HG03064 (cell line): ENCODE measurements around the gene CEBPB.
"Not testable (repeated sequence)": the region's sequence is repeated elsewhere in the genome, so short reads cannot be mapped to it uniquely, and the experiment has no call there.

Source experiments
- ATAC-seq: cut with Tn5 transposase; IDR thresholded peaks from one replicate; pipeline ENCODE4 v1.9.1; 2021; ENCODE audit warnings: low read depth; ENCODE audit not compliant: unreplicated experiment

The CEBPB gene

DNA sequence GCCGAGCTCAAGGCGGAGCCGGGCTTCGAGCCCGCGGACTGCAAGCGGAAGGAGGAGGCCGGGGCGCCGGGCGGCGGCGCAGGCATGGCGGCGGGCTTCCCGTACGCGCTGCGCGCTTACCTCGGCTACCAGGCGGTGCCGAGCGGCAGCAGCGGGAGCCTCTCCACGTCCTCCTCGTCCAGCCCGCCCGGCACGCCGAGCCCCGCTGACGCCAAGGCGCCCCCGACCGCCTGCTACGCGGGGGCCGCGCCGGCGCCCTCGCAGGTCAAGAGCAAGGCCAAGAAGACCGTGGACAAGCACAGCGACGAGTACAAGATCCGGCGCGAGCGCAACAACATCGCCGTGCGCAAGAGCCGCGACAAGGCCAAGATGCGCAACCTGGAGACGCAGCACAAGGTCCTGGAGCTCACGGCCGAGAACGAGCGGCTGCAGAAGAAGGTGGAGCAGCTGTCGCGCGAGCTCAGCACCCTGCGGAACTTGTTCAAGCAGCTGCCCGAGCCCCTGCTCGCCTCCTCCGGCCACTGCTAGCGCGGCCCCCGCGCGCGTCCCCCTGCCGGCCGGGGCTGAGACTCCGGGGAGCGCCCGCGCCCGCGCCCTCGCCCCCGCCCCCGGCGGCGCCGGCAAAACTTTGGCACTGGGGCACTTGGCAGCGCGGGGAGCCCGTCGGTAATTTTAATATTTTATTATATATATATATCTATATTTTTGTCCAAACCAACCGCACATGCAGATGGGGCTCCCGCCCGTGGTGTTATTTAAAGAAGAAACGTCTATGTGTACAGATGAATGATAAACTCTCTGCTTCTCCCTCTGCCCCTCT lies 1.1 kb downstream of the CEBPB start:
- ATAC-seq = no peak

DNA sequence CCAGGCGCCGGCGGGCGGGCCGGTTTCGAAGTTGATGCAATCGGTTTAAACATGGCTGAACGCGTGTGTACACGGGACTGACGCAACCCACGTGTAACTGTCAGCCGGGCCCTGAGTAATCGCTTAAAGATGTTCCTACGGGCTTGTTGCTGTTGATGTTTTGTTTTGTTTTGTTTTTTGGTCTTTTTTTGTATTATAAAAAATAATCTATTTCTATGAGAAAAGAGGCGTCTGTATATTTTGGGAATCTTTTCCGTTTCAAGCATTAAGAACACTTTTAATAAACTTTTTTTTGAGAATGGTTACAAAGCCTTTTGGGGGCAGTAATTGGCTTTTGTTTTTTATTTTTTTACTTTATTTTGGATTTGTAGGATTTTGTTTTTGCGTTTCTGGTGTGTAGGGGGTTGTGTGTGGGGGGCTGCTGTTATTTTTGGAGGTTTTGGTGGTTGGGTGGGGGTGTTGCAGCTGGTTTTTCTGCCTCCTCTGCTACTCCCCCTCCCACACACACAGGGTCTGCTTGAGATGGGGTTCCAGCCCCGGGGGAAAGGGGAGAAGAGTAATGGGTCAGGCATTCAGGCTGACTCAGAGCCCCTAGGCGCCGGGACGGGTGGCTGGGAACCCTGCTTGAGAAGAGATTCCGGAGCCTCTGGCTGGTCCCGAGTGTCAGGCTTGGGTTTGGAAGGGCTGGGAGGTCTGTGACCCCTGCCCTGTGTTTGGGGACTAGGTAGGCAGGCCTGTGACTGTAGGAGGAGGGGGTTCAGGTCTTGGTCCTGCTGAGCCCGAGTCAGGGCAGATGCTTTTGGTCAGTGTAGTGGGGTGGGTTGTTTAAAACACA lies 2.0 kb downstream of the CEBPB start:
- ATAC-seq = no peak

DNA sequence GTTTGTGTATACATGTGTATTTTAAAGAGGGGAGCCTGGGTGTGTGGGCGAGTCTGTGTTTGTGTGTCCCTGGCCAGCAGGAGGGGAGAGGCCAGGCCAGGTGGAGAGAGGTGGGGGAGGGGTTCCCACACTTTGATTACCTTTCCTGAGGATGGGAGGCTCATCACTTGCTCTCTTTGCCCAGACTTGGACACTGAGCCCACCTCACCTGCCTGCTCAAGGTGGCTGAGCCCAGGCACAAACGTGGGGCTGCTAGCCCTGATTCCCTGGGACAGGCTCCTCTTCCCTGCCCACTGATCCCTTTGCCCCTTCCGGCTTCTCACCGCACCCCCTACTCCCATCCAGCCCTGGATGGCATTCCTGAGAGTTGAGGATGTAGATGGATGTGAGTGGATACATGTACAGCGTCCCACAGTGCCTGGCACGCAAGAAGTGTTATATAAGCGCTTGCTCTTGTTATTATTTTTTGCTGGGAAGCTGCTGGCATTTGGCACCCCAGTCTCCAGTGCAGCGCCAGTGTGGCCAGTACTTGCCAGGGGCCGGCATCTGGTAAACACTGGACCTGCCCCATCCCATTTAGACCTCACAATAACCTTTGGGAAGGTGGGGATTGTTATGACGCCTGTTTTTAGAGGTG lies 2.7 kb downstream of the CEBPB start:
- ATAC-seq = no peak

DNA sequence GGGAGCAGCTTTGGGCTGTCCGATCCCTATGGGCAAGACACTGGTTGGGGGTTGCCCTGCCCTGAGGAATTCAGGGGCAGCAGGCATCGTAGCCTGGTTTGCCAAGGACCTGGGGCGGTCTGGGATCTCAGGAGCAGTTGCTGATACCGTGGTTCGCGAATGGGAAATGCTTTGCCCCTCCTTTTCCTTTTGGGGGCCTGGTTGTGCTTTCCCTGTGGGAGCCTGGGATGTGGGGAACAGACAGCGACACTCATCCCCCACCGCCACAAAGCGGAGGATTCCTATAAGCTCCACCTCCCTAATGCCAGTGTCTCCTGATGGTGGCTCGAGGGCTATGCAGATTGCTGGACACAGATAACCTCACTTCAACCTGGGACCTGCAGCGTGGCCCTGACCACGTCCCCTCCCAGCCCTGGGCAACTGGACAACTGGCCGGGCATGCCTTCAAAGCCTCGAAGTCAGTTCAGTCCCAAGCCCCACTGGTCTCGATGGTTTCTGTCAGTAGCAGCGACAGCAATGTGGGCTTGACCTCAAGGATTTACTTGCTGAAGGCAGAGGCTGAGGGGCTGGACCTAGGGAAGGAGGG lies 3.3 kb downstream of the CEBPB start:
- ATAC-seq = no peak

DNA sequence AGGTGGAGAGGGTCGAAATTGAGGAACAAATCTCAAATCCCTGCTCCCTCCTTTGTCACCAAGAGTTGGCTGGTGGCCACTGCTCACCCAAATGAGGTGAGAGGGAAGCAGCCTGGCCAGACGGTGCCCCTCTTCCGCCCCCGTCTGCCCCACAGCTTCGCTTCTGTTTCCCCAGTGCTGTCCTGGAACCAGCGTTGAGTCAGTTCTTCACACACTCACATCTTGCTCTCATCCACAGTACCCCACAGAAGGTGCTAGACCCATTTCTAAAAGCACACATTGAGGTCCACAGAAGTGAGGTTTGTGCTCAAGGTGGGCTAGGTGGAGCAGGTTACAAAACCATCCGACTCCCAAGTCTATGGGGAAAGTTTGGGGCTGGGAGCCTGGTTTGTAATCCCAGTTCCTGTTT lies 3.8 kb downstream of the CEBPB start:
- ATAC-seq = no peak

DNA sequence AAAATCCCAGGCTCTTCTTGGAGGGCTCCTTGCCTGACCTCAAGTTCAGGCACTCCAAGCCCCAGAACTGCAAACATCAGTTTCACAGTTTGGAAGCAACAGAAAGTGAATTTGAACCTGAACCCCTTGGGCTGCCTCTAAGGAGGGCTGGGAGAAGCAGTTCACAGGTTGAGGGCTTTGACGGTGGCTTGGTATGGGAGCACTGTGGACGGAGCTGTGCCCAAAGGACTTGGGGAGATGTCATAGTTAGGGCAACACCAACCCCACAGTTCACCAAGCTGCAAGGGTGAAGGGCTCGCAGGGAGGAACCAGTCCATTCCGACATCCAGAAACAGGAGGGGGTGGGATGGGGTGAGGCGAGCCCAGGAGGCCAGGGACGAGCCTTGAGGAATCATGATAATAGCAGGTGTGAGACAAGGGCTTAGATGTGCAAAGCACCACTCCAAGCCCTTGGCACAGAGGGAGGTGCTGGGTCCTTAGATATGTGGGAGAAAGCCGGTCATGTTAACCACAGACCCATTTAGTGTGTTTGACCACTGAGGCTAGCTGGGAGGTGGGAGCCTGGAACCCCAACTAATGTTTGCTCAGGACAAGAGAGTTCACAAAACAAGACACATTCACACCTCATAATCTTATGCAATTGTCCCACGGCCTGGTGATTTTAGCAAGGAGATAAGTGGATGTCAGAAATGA lies 4.3 kb downstream of the CEBPB start:
- ATAC-seq = no peak

DNA sequence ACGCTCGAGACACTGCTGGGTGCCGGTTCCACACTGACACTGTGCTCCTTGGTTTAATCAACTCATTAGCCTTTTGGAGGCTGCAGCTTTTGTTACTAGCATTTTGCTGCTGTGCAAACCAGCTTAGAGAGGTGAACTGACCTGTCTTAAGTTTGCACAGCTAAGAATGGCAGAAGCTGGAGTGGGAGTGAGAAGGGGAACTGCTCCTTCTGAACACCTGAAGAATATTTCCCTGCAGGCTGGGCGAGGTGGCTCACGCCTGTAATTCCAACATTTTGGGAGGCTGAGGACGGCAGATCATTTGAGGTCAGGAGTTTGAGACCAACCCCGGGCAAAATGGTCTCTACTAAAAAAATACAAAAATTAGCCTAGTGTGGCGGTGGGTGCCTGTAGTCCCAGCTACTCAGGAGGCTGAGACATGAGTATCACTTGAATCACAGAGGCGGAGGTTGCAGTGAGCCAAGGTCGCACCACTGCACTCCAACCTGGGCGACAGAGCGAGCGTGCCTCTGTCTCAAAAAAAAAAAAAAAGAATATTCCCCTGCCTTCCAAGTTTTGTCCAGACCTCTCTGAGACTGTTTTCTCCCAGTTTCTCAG lies 5.0 kb downstream of the CEBPB start:
- no peak for ATAC-seq

DNA sequence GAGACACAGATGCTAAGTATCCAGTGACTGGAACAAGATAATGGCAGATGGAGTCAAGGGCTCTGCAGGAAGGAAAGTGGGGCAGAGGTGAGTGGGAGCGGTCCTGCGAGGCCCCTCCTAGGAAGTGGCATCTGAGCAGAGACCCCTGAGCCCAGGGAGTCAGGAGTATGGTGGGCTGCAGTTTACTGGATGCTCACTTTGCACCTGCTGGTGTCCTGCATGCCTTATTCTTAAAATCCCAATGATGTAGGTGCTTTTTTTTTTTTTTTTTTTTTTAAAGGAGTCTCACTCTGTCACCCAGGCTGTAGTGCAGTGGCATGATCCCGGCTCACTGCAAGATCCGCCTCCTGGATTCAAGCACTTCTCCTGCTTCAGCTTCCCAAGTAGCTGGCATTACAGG lies 5.6 kb downstream of the CEBPB start:
- ATAC-seq = no peak

DNA sequence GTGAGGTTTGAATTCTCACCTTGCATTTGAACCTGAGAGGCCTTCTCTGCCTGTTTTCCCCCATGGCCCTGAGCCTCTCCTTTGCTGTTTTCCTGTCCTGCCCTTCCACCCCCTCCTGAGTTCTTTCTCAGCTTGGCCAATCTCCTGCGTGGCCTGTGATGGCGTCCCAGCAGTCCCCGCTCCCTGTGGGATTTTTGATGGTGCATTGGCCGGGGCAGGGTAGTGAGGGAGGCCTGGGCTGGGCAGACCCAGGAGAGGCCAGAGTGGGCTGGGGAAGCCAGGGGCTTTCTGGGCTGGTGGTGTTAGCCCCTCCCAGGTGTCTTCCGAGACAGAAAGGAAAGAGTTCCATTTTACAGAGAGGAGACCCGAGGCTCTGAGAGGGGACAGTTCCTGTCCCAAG lies 6.3 kb downstream of the CEBPB start:
- no peak for ATAC-seq

DNA sequence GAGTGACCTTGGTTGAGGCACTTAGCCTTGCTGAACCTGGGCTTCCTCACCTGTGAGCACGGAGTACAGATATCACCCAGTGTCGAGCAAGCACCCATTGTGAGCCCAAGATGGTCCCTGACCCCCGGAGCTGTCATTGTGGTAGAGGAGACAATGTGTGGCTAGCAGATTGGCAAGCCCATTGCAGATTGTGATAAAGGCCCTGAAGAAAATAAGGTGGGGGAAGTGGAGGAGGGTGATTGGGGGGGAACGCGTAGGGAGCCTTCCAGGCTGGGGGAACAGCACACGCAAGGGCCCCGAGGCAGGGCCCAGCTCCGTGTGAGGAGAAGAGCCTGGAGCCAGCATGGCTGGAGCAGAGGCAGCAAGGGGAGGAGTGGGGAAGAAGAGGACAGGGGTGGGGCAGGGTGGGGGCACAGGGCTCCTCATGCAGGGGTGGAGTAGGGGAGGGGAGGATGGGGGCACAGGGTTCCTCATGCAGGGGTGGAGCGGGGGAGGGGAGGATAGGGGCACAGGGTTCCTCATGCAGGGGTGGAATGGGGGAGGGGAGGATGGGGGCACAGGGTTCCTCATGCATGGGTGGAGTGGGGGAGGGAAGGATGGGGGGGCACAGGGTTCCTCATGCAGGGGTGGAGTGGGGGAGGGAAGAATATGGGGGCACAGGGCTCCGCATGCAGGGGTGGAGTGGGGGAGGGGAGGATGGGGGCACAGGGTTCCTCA lies 7.0 kb downstream of the CEBPB start:
- no peak for ATAC-seq

DNA sequence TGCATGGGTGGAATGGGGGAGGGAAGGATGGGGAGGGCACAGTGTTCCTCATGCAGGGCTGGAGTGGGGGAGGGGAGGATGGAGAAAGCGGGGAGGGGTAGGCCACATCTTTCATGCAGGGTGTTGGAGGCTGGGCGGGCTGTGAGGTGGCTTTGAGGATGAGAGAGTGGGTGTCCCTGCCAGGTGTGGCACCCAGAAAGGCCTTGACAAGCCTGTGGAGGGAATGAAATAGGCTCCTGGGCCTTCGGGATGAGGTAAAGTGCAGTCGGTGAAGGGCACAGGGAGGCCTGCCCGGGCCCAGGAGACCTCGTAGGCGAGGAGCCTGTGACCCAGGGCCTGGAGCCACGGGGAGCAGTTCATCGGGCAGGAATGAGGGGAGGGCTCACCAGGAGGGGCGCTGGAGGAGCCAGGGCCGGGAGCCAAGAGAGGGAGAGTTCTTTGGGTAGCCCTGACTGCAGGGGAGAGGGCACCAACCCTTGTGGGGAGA lies 7.6 kb downstream of the CEBPB start:
- ATAC-seq = no peak

DNA sequence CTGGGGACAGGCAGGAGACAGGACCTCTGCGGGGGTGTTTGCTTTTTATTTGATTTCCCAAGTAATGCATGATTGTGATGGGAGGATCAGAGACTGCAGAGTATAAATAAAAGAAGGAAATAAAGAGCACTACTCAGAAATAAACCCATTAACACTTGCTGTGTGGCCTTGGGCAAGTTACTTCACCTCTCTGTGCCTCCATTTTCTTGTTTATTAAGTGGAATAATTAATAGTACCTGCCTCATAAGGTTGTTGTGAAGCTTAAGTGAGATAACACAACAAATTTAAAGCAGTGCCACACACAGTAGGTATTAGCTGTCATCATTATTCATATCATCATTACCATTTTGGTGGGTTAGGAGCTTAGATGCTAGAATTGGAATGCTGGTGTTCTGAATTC lies 8.1 kb downstream of the CEBPB start:
- no peak for ATAC-seq

DNA sequence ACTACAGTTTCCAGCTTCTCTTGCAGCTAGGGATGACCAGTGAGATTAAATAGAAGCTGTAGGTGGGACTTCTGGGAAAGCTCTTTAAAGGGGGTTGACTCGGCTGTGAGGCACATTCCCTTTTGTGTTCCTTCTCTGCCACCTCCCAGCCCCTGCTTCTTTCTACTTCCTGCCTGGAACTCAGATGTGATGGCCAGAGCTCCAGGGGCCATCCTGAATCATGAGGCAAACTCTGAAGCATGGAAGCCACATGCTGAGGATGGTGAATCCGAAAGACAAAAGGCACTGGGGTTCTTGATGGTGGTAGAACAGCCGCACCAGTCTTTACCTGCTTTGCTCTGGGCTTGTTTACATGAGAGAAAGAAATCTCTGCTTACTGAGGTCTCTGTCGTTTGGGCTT lies 9.1 kb downstream of the CEBPB start:
- no peak for ATAC-seq

DNA sequence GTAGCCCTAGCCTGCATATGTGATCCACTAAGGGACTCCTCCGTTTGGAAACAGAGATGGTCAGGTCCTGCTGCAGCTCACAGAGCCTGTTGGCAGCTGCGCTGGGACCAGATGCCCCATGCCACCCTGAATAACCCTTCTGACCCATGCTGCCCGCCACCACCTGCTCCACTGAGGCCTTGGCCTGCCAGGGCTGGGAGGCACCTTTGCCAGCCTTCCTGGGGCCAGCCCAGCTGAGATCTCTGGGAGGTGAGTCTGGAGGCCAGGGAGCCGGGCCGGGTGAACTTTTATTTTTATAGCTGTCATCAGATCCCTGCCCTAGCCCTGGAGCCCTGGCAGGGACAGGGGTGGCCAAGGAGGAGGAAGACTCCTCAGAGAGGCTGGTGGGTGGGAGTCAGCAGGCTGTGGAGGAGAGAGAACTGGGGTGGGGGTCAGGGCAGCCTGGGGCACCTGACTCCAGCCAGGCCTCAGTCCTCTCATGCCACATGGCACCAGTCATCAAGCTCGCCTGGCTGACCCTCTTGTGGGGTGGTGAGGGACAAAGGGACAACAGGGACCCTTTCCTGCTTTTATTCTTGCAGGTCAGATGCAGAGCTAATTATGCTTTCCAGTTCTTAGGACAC lies 10.0 kb downstream of the CEBPB start:
- ATAC-seq = no peak

DNA sequence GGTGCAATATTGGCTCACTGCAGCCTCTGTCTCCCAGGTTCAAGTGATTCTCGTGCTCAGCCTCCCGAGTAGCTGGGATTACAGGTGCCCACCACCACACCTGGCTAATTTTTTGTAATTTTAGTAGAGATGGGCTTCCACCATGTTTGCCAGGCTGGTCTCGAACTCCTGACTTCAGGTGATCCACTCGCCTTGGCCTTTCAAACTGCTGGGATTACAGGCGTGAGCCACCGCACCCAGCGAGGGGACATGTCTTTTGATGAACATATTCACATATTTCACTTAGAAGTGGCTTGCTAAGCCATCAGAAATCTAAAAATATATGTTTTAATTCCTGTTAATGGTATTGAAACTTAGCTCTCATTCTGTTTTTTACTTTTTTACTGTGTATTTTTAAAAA lies 11.1 kb downstream of the CEBPB start:
- not testable (repeated sequence) for ATAC-seq

DNA sequence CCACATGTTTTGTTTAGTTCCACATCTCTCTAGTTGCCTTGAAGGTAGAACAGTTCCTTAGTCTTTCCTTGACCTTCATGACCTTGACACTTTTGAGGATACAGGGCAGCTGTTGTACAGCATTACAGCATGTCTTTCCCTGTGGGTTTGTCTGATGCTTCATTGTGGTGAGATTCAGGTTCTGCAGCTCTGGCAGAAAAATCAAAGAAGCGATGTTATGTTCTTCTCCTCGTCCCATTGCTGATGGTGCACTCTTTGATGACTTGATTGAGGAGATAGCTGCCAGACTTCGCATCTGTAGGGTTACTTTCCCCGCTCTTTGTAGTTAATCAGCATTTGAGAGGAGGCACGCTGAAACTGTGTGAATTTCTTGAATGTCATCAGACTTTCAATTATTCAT lies 12.0 kb downstream of the CEBPB start:
- no peak for ATAC-seq

DNA sequence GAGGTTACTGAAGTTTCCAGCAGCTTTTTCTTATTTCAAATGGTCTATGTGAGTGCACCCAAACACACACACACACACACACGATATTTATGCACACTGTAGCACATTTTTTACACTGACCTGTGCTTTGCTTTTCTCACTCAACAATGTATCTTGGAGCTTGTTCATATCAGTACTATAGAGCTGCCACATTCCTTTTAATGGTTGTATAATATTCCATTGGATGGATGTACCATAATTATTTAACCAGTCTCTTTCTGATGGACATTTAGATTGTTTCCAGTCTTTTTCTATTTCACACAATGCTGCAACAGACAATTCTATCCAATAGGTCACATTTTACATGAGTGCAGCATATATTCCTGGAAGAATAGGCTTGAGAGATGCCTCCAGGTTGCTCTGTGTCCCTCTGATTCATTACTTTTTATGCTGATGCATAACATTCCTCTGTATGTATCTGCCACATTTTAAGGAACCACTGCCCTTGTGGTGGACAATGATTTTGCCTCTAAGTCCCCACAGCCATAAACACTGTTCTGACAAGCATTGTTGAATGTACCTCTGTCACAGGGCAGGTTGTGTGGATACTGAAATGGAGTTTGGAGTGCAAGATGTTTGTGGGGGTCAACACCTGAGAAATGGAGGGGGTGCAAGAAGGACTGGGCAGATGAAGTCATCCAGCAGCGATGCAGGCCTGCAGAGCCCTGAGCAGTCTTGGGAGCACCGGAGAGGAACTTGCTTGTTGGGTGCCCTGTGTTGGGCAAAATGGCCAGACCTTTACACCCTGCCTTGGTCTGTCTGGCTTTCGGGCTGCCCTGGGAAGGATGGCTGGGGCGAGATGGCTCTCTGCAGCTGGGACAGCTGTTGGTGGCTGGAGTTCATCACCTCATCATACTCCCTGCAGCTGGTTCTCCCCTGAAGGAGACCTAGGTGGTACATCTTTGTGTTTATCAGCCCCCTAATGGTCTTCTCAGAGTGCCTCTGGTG lies 13.6 kb downstream of the CEBPB start:
- no peak for ATAC-seq

DNA sequence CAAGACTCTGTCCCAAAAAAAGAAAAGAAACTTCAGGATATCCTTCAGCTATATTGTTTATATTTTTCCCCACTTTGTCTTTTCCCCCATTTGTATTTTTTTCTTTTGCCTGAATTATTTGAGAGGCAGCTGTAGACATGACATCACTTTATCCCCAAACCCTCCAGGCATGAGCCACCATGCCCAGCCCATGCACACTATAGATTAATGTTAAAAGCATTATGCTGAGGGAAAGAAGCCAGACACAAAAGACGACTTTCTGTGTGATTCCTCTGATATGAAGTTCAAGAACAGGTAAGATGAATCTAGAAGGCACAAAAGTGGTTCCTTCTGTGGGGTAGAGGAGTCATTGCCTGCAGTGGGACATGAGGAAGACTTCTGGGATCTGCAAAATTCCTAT lies 16.4 kb downstream of the CEBPB start:
- ATAC-seq = no peak
